Epithelial cell of proximal tubule (primary cell): Measurements from ENCODE around the gene SULF2. TPM values are rescaled to one million over a fixed set of nuclear protein-coding genes. Genes with fewer than 3 reads are reported as not detected.

Source experiments
- DNase-seq: peaks from one replicate; pipeline ENCODE4 v3.0.0-alpha.2; 2011; ENCODE audit warnings: low read depth
- H3K4me3 ChIP-seq: 2 replicates; pipeline ENCODE4 v1.5.1; 2011; ENCODE audit warnings: low read depth, mild to moderate bottlenecking, low read length
- total RNA-seq: library from RNA; depleted of rRNA; stranded (reverse); fragments of >200 nt; gene quantifications from 2 replicates; pipeline ENCODE4 v1.2.3, GENCODE V29; 2015
- TF ChIP-seq, protein P1 (sequence below): conservative IDR thresholded peaks from 2 replicates; pipeline ENCODE4 v1.5.1; 2012; ENCODE audit warnings: low read depth, mild to moderate bottlenecking, low read length

SULF2 gene
- total RNA-seq, 1 donor from 2014 or later, result 20.4 TPM

DNA sequence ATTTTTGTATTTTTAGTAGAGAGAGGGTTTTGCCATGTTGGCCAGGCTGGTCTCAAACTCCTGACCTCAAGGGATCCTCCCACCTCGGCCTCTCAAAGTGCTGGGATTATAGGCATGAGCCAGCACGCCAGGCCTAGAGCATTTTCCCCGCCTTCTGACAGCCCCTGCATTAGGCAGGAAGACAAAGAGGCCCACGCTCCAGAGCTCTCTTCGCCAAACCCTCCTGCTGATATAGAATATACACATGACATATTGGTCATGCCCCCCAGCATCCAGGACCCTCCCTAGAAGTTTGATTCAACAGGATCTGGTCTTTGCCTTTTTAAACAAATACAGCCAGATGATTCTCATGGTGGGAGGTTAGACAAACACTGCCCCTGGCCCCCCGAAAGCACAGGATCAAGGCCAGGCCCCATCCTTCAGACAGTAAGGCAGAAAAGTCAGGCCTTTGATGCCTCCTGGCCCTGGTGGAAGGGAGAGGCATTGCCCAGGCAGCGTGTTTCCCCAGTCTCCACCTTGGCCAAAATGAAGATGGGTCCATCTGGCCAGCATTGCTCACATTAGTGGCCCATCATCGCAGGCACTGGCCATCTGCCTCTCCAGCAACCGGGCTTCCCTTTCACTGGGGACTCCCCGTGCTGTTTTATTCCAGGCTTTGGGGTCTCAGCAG lies 4.4 kb downstream of the SULF2 start:
- no peak overlapping the region for H3K4me3 ChIP-seq
- DNase-seq, result no peak
- TF ChIP-seq, protein P1, sequence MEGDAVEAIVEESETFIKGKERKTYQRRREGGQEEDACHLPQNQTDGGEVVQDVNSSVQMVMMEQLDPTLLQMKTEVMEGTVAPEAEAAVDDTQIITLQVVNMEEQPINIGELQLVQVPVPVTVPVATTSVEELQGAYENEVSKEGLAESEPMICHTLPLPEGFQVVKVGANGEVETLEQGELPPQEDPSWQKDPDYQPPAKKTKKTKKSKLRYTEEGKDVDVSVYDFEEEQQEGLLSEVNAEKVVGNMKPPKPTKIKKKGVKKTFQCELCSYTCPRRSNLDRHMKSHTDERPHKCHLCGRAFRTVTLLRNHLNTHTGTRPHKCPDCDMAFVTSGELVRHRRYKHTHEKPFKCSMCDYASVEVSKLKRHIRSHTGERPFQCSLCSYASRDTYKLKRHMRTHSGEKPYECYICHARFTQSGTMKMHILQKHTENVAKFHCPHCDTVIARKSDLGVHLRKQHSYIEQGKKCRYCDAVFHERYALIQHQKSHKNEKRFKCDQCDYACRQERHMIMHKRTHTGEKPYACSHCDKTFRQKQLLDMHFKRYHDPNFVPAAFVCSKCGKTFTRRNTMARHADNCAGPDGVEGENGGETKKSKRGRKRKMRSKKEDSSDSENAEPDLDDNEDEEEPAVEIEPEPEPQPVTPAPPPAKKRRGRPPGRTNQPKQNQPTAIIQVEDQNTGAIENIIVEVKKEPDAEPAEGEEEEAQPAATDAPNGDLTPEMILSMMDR, result no peak

DNA sequence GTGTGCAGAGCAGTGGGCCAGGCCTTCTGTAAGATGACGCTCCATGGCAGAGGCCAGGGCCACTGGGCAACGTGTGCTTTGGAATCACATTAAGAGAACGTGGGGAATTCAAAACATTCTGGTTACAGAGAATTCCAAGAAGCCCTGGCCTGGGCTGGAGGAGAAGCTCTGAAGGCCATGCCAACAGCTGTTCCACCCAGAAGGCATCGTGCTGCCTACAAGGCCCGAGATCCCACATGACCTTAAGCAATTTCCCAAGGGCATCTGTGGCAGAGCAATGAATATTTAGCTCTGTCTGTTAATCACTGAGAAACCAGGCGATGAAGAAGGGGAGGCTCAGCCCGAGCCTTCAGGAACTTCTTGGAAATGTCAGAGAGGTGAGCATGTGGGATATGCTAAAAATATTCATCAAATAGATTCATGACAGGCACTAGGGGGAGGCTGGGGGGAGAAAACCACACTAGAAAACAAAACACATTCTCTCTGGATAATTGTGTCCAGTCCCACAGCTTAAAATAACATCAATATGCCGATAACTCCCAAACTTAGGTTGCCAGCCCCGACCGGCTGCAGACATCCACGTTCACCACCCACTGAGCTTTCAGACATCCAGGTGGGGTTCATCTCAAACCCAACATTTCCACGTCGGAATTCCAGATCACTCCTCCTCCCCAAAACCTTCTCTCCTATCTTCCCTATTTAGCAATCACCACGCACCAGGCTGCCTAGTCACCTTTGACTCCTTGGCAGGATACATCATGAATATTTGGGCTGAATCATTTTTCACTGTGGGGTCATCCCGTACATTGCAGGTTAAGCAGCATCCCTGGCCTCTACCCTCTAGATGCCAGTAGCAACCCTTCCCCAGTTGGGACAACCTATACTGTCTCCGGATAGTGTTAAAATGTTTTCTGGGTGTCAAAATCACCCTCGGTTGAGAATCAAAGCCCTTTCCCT lies 6.6 kb downstream of the SULF2 start:
- TF ChIP-seq, protein P1, result no peak
- no peak overlapping the region for H3K4me3 ChIP-seq
- DNase-seq, result no peak

DNA sequence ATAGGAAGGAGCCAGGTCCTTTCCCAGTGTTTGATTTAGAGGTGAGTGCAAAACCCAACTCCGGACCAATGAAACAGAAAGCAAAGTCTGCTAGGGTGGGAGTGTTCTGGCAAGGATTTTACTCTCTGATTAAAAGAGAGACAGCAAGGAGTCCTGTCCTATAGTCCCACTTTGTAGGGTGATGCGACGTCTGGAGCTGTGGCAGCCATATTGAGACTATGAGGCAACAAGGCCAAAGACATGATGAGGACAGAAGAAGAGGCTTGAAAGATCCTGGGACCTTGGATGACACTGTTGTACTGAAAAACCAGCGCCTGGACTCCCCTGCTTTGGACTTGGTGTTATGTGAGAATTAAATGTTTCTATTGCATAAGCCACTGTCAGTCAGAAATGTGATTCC lies 8.1 kb downstream of the SULF2 start:
- TF ChIP-seq, protein P1, result no peak
- DNase-seq, result no peak
- H3K4me3 ChIP-seq, result no peak overlapping the region

DNA sequence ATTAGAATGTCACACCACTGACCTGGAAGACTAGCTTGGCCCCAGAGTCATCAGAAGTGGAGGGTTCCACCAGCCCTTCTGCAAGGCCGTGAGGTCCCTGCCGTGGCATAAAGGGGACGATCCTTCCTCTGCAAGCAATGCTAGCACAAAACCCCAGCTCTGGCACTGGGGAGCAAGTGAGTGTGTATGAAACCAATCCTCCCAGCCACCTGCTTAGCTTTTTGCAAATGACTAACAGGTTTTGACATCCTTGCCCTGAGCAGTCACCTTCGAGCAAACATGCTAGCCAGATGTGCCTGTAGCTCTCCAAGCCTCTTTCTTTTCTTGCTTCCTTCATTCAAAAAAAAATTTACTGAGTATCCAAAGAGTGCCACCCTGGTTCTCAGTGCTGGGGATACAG lies 8.6 kb downstream of the SULF2 start:
- no peak overlapping the region for H3K4me3 ChIP-seq
- DNase-seq, result no peak
- TF ChIP-seq, protein P1, result no peak

DNA sequence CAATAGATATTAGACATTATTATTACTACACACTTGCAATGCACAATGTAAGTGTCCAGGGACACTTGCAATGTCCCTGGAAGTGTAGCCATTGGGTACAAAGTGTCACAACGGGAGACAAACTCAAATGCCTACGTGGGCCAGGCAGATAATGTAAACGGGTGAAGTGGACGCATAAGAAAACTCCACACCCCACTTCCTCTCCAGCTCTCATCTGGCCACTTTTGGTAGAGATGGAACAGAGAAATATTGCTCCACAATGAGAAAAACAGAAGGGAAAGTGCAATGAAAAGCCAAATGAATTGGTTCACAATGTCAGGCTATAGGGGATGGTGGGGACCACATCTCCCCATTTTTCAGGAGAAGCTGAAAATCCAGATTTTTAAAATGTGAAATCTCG lies 9.4 kb downstream of the SULF2 start:
- H3K4me3 ChIP-seq, result no peak overlapping the region
- TF ChIP-seq, protein P1, result no peak
- DNase-seq, result no peak

DNA sequence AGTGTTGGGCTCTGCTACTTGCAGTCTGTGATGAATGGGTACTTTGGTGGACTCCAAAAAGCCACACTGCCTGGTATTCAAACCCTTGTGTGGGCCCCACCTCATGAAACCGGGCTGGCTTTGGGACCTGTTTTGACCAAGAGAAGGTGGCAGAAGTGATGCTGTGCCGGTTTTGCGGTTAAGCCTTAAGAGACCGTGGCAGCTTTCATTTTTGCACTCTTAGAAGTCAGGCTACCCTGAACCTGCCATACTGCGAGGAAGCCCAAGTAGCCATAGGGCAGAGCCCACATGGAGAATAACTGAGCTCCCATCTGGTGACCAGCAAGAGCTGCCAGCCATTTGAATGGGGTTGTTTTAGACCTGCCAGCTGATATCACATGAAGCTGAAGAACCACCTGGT lies 10.2 kb downstream of the SULF2 start:
- TF ChIP-seq, protein P1, result no peak
- no peak overlapping the region for H3K4me3 ChIP-seq
- no peak for DNase-seq
